ENCODE measurements around the gene SPOCK1. TPM values are rescaled to one million over a fixed set of nuclear protein-coding genes. Genes with fewer than 3 reads are reported as not detected.

SPOCK1 gene
- total and polyA plus RNA-seq, 2 experiments from 2014 or later = 8.2 to 10.5 TPM

- no peaks in the 10 kb centered on the region for H3K9me3 Mint-ChIP-seq
- H3K9me2 ChIP-seq (ENCODE audit: insufficient read depth) = peaks cover 7% of the 10 kb centered on the region; the same call in 1 of the 2 replicates
- H4K20me1 ChIP-seq (replicated peaks; ENCODE audit: insufficient read depth) = no peaks in the 10 kb centered on the region
- ATAC-seq = no peak
- no peak overlapping the region for H3K4me3 ChIP-seq
- DNase-seq (ENCODE audit: low spot score) = no peak
- no peak for TF ChIP-seq STAT1 (IDR thresholded peaks at IDR 0.05; ENCODE audit: unreplicated experiment)
- no peak for TF ChIP-seq REST (IDR thresholded peaks at IDR 0.05; ENCODE audit: unreplicated experiment)
- no peak for TF ChIP-seq EZH2 (IDR thresholded peaks at IDR 0.05; ENCODE audit: low read depth, unreplicated experiment)
- no peak for TF ChIP-seq ZNF114 (CRISPR knock-in tag; IDR thresholded peaks at IDR 0.05)
- TF ChIP-seq ZNF331 (CRISPR knock-in tag; IDR thresholded peaks at IDR 0.05; ENCODE audit: low read depth) = no peak
- TF ChIP-seq EZH2phosphoT487 (IDR thresholded peaks at IDR 0.05; ENCODE audit: unreplicated experiment) = no peak
- TF ChIP-seq, protein P1, sequence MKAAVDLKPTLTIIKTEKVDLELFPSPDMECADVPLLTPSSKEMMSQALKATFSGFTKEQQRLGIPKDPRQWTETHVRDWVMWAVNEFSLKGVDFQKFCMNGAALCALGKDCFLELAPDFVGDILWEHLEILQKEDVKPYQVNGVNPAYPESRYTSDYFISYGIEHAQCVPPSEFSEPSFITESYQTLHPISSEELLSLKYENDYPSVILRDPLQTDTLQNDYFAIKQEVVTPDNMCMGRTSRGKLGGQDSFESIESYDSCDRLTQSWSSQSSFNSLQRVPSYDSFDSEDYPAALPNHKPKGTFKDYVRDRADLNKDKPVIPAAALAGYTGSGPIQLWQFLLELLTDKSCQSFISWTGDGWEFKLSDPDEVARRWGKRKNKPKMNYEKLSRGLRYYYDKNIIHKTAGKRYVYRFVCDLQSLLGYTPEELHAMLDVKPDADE (IDR thresholded peaks at IDR 0.05) = no peak
- no peak for TF ChIP-seq NANOG (IDR thresholded peaks at IDR 0.05; ENCODE audit: borderline replicate concordance)
- no peak for TF ChIP-seq CREB1 (CRISPR knock-in tag; IDR thresholded peaks at IDR 0.05; ENCODE audit: low read depth)
- TF ChIP-seq JUNB (IDR thresholded peaks at IDR 0.05; ENCODE audit: unreplicated experiment) = no peak
- no peak overlapping the region for H3K27ac Mint-ChIP-seq
- no peaks in the 10 kb centered on the region for H3K27me3 ChIP-seq (ENCODE audit: insufficient read depth)
- no peaks in the 10 kb centered on the region for H3F3A ChIP-seq (replicated peaks; ENCODE audit: low read depth)
- H3K4me2 ChIP-seq = no peak overlapping the region
- H3K4me1 Mint-ChIP-seq = peaks cover 9% of the 10 kb centered on the region
- no peaks in the 10 kb centered on the region for H3K36me3 ChIP-seq (ENCODE audit: insufficient read depth)
- no peaks in the 10 kb centered on the region; the same call in 2 of the 3 replicates for H3K36me3 Mint-ChIP-seq (ENCODE audit: low read depth)
- no peaks in the 10 kb centered on the region; the same call in 1 of the 2 replicates for H3K4me1 ChIP-seq (ENCODE audit: insufficient read depth)
- peaks cover 2% of the 10 kb centered on the region for H3K27me3 Mint-ChIP-seq (ENCODE audit: insufficient read depth, low read depth, poor library complexity)
- no peak overlapping the region for H3K4me3 Mint-ChIP-seq
- no peak overlapping the region for H2AFZ ChIP-seq
- no peaks in the 10 kb centered on the region for H3K79me2 ChIP-seq (replicated peaks; ENCODE audit: insufficient read depth)
- no peak overlapping the region for H3K27ac ChIP-seq (ENCODE audit: low read depth)
Measured at GRCh38 chr5:137281201-137281600, 217.9 kb downstream of the SPOCK1 start.

GRCh38 chr5:137280656-137281055 lies 218.5 kb downstream of the SPOCK1 start:
- peak; percentile 53 for ATAC-seq
- Histone ChIP-seq H3K4me2 (no peak overlapping the region), H3K36me3 (ENCODE audit: insufficient read depth) (no peaks in the 10 kb centered on the region), H3F3A (replicated peaks; ENCODE audit: low read depth) (no peaks in the 10 kb centered on the region), H3K27me3 (ENCODE audit: insufficient read depth) (no peaks in the 10 kb centered on the region), H4K20me1 (replicated peaks; ENCODE audit: insufficient read depth) (no peaks in the 10 kb centered on the region), H3K4me3 (no peak overlapping the region), H3K27ac (ENCODE audit: low read depth) (no peak overlapping the region), H3K9me2 (ENCODE audit: insufficient read depth) (peaks cover 7% of the 10 kb centered on the region; the same call in 1 of the 2 replicates), H2AFZ (no peak overlapping the region), H3K4me1 (ENCODE audit: insufficient read depth) (no peaks in the 10 kb centered on the region; the same call in 1 of the 2 replicates), H3K79me2 (replicated peaks; ENCODE audit: insufficient read depth) (no peaks in the 10 kb centered on the region)
- peak; percentile 29 for DNase-seq (ENCODE audit: low spot score)
- no peak overlapping the region for H3K27ac Mint-ChIP-seq
- no peak overlapping the region for H3K4me3 Mint-ChIP-seq
- H3K27me3 Mint-ChIP-seq (ENCODE audit: insufficient read depth, low read depth, poor library complexity) = peaks cover 2% of the 10 kb centered on the region
- peaks cover 9% of the 10 kb centered on the region for H3K4me1 Mint-ChIP-seq
- H3K9me3 Mint-ChIP-seq = no peaks in the 10 kb centered on the region
- no peaks in the 10 kb centered on the region; the same call in 2 of the 3 replicates for H3K36me3 Mint-ChIP-seq (ENCODE audit: low read depth)
- TF ChIP-seq, protein P2, sequence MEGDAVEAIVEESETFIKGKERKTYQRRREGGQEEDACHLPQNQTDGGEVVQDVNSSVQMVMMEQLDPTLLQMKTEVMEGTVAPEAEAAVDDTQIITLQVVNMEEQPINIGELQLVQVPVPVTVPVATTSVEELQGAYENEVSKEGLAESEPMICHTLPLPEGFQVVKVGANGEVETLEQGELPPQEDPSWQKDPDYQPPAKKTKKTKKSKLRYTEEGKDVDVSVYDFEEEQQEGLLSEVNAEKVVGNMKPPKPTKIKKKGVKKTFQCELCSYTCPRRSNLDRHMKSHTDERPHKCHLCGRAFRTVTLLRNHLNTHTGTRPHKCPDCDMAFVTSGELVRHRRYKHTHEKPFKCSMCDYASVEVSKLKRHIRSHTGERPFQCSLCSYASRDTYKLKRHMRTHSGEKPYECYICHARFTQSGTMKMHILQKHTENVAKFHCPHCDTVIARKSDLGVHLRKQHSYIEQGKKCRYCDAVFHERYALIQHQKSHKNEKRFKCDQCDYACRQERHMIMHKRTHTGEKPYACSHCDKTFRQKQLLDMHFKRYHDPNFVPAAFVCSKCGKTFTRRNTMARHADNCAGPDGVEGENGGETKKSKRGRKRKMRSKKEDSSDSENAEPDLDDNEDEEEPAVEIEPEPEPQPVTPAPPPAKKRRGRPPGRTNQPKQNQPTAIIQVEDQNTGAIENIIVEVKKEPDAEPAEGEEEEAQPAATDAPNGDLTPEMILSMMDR (conservative IDR thresholded peaks at IDR 0.05; ENCODE audit: low read depth in 2 of 2) = no peak
- TF ChIP-seq NANOG (IDR thresholded peaks at IDR 0.05; ENCODE audit: borderline replicate concordance) (no peak), STAT1 (IDR thresholded peaks at IDR 0.05; ENCODE audit: unreplicated experiment) (no peak), ZNF114 (CRISPR knock-in tag; IDR thresholded peaks at IDR 0.05) (no peak), REST (IDR thresholded peaks at IDR 0.05; ENCODE audit: unreplicated experiment) (no peak), POLR2AphosphoS5 (IDR thresholded peaks at IDR 0.05; ENCODE audit: low read depth) (no peak), EZH2 (IDR thresholded peaks at IDR 0.05; ENCODE audit: low read depth, unreplicated experiment) (no peak), ZNF331 (CRISPR knock-in tag; IDR thresholded peaks at IDR 0.05; ENCODE audit: low read depth) (no peak), JUNB (IDR thresholded peaks at IDR 0.05; ENCODE audit: unreplicated experiment) (no peak), EZH2phosphoT487 (IDR thresholded peaks at IDR 0.05; ENCODE audit: unreplicated experiment) (no peak)
- TF ChIP-seq, protein P1 (IDR thresholded peaks at IDR 0.05) = no peak

Measured in GM23338 (cell line).